Hepatocyte (in vitro differentiated cells): ENCODE results near the gene CMTM4. TPM values are rescaled to one million over a fixed set of nuclear protein-coding genes. Genes with fewer than 3 reads are reported as not detected.

Experiments
- DNase-seq: peaks from one replicate; pipeline ENCODE4 v3.0.0-alpha.2; 2016; ENCODE audit warnings: low spot score
- H2AFZ ChIP-seq: fragments of 200-600 bp; sonication (generic); 2 replicates; pipeline ENCODE4 v1.6.0; 2016; ENCODE audit warnings: antibody characterized with exemption, mild to moderate bottlenecking
- H3K27ac ChIP-seq: fragments of 200-600 bp; sonication (generic); 2 replicates; pipeline ENCODE4 v1.5.1; 2016; ENCODE audit warnings: mild to moderate bottlenecking
- H3K27me3 ChIP-seq: fragments of 200-600 bp; sonication (generic); 2 replicates; pipeline ENCODE4 v1.6.1; 2016
- H3K36me3 ChIP-seq: fragments of 200-600 bp; sonication (generic); replicated peaks from 2 replicates; pipeline ENCODE4 v1.5.1; 2016; ENCODE audit warnings: low read depth; ENCODE audit not compliant: insufficient read depth
- H3K4me1 ChIP-seq: fragments of 200-600 bp; sonication (generic); 2 replicates; pipeline ENCODE4 v1.5.1; 2016; ENCODE audit warnings: mild to moderate bottlenecking, moderate library complexity; ENCODE audit not compliant: insufficient read depth
- H3K4me2 ChIP-seq: fragments of 200-600 bp; sonication (generic); 2 replicates; pipeline ENCODE4 v1.6.0; 2016
- H3K4me3 ChIP-seq: fragments of 200-600 bp; sonication (generic); 2 replicates; pipeline ENCODE4 v1.5.1; 2016; ENCODE audit warnings: mild to moderate bottlenecking
- H3K79me2 ChIP-seq: fragments of 200-600 bp; sonication (generic); 2 replicates; pipeline ENCODE4 v1.6.0; 2017; ENCODE audit warnings: mild to moderate bottlenecking
- H3K9me2 ChIP-seq: fragments of 200-600 bp; sonication (generic); replicated peaks from 2 replicates; pipeline ENCODE4 v1.6.0; 2017; ENCODE audit warnings: mild to moderate bottlenecking; ENCODE audit not compliant: insufficient read depth
- H3K9me3 ChIP-seq: fragments of 200-600 bp; sonication (generic); 2 replicates; pipeline ENCODE4 v1.5.1; 2016; ENCODE audit warnings: low read depth, mild to moderate bottlenecking
- H4K20me1 ChIP-seq: fragments of 200-600 bp; sonication (generic); 2 replicates; pipeline ENCODE4 v1.6.0; 2016; ENCODE audit warnings: mild to moderate bottlenecking; ENCODE audit not compliant: insufficient read depth, poor library complexity, severe bottlenecking
- CTCF ChIP-seq: fragments of 200-600 bp; sonication (generic); IDR thresholded peaks from 2 replicates; pipeline ENCODE4 v1.5.1; 2016; ENCODE audit warnings: antibody characterized with exemption, mild to moderate bottlenecking; ENCODE audit not compliant: poor library complexity
- EZH2 ChIP-seq: fragments of 200-600 bp; sonication (generic); IDR thresholded peaks from 2 replicates; pipeline ENCODE4 v1.6.1; 2016; ENCODE audit warnings: antibody characterized with exemption, mild to moderate bottlenecking, borderline replicate concordance
- EZH2phosphoT487 ChIP-seq: fragments of 200-600 bp; sonication (generic); IDR thresholded peaks from one replicate; pipeline ENCODE4 v1.6.1; 2018; ENCODE audit warnings: antibody characterized with exemption, mild to moderate bottlenecking, low read depth, moderate library complexity; ENCODE audit not compliant: unreplicated experiment, severe bottlenecking
- WGBS: methylation state at CpG from one replicate; pipeline ENCODE4 v1.1.6; 2016; ENCODE audit warnings: low lambda C conversion rate; ENCODE audit errors: missing lambda C conversion rate; 5-methylcytosine and 5-hydroxymethylcytosine counted together
- polyA plus RNA-seq: library from polyadenylated mRNA; unstranded; fragments of >200 nt; fragmentation: Nextera tagmentation; extraction: Ambion mirVana; gene quantifications from 2 replicates; pipeline ENCODE4 v1.2.1, GENCODE V29; 2016
- total RNA-seq: library from RNA; depleted of rRNA; stranded (reverse); fragments of >200 nt; gene quantifications from 2 replicates; pipeline ENCODE4 v1.2.3, GENCODE V29; 2014

Gene CMTM4
- total and polyA plus RNA-seq, 2 experiments from 2014 or later: 19.2 to 77.9 TPM

DNA sequence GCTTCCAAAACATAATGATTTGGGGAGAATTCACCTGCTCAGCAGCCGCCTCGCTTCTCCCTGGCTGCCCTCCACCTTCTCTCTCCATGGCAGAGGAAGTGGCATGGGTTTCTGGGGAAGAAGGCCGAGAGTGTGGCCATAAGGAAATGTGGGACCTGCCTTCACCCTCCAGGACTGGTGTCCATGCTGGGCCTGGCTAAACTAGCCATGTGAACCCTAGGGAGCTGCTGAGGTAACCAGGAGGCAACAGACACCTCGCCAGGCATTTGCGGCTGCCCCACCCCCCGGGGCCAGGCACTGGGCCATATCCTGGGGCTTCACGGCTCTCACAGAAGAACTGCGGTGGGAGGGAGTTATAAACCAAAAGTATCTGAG, 9.9 kb upstream of the CMTM4 start:
- H2AFZ ChIP-seq: no peak overlapping the region
- no peak overlapping the region for H3K27ac ChIP-seq
- H3K4me2 ChIP-seq: no peak overlapping the region

DNA sequence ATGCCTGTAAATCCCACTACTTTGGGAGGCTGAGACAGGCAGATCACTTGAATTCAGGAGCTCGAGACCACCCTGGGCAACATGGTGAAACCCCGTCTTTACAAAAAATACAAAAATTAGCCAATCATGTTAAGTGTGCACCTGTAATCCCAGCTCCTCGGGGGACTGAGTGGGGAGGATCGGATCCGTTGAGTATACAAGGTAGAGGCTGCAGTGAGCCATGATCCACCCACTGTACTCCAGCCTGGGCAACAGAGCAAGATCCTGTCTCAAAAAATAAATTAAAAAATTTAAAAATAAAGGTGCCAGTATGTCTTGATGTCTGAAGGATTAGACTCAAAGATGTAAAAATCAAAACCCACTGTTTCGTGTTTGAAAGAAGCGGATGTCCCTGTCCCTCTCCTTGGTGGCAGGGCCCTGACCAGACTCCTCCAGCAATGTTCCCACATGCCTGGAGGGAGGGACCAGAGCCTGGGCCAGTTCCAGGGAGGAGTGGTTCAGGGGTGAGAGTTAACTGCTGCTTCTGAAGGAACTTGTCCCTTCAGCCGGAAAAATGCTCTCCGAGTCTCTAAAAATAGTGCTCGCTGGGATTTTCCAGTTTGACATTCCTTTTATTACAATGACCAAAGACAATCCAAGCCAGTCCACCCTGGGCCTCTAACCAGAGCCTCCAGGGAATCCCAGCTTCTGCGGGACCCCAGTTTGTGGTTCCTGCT, 9.4 kb upstream of the CMTM4 start:
- no peak overlapping the region for H2AFZ ChIP-seq
- 91% methylated on average over 11 of the region's 11 CpGs for WGBS
- no peaks in the 10 kb centered on the region for H4K20me1 ChIP-seq
- TF ChIP-seq CTCF (no peak), EZH2phosphoT487 (no peak), EZH2 (no peak)
- H3K4me1 ChIP-seq: no peaks in the 10 kb centered on the region
- H3K79me2 ChIP-seq: no peaks in the 10 kb centered on the region
- H3K27ac ChIP-seq: no peak overlapping the region
- H3K4me2 ChIP-seq: no peak overlapping the region
- H3K27me3 ChIP-seq: no peaks in the 10 kb centered on the region
- no peaks in the 10 kb centered on the region for H3K36me3 ChIP-seq
- DNase-seq: no peak
- no peak overlapping the region for H3K4me3 ChIP-seq
- no peaks in the 10 kb centered on the region for H3K9me3 ChIP-seq
- no peaks in the 10 kb centered on the region for H3K9me2 ChIP-seq

More for the DNA sequence above, 9.9 kb upstream of the CMTM4 start:
- 81% methylated on average over 8 of the region's 8 CpGs for WGBS
- DNase-seq: no peak
- no peaks in the 10 kb centered on the region for H3K27me3 ChIP-seq
- TF ChIP-seq EZH2 (no peak), CTCF (no peak), EZH2phosphoT487 (no peak)
- no peaks in the 10 kb centered on the region for H3K9me3 ChIP-seq
- H3K79me2 ChIP-seq: no peaks in the 10 kb centered on the region
- no peak overlapping the region for H3K4me3 ChIP-seq
- no peaks in the 10 kb centered on the region for H4K20me1 ChIP-seq
- H3K36me3 ChIP-seq: no peaks in the 10 kb centered on the region
- H3K9me2 ChIP-seq: no peaks in the 10 kb centered on the region
- H3K4me1 ChIP-seq: no peaks in the 10 kb centered on the region

DNA sequence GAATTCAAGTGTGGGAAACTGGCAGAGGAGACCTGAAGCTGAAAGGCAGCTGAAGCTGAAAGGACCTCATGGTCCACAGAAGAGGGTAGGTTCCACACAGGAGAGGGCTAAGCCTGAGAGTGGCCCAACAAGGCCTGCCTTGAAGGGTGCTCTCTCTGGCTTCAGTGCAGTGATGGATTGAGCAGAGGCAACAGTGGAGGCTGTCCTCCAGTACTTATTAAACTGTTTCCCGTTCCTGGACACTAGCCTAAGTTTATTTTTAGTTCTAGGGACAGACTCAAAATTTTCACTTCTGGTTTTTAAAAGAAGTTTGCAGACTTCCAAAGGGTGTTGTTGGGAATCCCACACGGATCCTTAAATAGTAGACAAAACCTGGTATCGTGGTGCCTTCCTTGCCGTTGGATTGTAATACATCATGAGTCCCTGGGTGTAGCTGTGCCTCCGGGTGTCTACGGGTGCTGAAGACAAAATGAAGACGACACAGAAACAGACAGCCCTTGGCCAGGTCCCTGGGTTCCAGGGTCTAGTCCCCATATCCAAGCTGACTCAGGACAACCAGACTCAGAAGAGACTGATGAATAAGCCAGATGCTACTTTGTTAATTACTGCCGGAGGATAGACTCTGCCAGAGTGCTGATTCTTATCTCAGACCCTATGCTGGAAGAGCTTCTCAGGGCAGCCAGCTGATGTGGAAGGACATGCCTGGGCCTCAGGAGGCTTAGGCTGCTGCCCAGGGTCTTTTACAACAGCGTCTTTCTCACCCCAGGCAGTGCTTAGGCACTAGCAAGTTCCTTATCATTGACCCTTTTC, 7.1 kb upstream of the CMTM4 start:
- Histone ChIP-seq H4K20me1 (no peaks in the 10 kb centered on the region), H3K9me2 (no peaks in the 10 kb centered on the region), H3K9me3 (no peaks in the 10 kb centered on the region), H3K4me1 (no peaks in the 10 kb centered on the region), H2AFZ (no peak overlapping the region), H3K36me3 (no peaks in the 10 kb centered on the region), H3K4me2 (no peak overlapping the region), H3K27ac (no peak overlapping the region), H3K4me3 (no peak overlapping the region), H3K79me2 (no peaks in the 10 kb centered on the region), H3K27me3 (no peaks in the 10 kb centered on the region)
- TF ChIP-seq EZH2: no peak
- TF ChIP-seq EZH2phosphoT487: no peak
- no peak for TF ChIP-seq CTCF
- DNase-seq: no peak
- 58% methylated on average over 9 of the region's 9 CpGs for WGBS
